ENCODE results near the gene AXIN1. TPM values are rescaled to one million over a fixed set of nuclear protein-coding genes. Genes with fewer than 3 reads are reported as not detected.

The AXIN1 gene
- total and polyA plus RNA-seq, 9 of the 15 experiments (the other 6 are each of a cell fraction or from before 2014, with no cell fraction given): 0.42 to 58.0 (median 25.9) TPM

GRCh38 chr16:379961-380761, 27.6 kb upstream of the AXIN1 start:
- Histone ChIP-seq H3K79me2 (ENCODE audit: control insufficient read depth, insufficient read depth, low read length) (peaks cover 33% of the 10 kb centered on the region), H3K4me1 (replicated peaks in 1 of 2; ENCODE audit: control insufficient read depth in 2 of 2, insufficient read depth in 2 of 2, low read length in 2 of 2) (peaks cover 0 to 62% of the 10 kb centered on the region in 2 experiments; a peak in 3 of 5 replicates), H3K36me3 (ENCODE audit: control insufficient read depth, insufficient read depth, low read length) (peaks cover 23% of the 10 kb centered on the region; the same call in 2 of the 3 replicates), H3K27ac (ENCODE audit: extremely low read depth, low read depth, low read length) (no peak overlapping the region), H4K20me1 (replicated peaks; ENCODE audit: control insufficient read depth, insufficient read depth, low read length) (no peaks in the 10 kb centered on the region), H3K9me3 (replicated peaks; ENCODE audit: control insufficient read depth, insufficient read depth, low read depth, low read length) (no peaks in the 10 kb centered on the region), H3K4me3 (peak overlapping the region; percentile 94; the same call in 1 of the 2 replicates), H3K4me2 (ENCODE audit: insufficient read depth, low read length) (no peak overlapping the region), H3K27me3 (ENCODE audit: control insufficient read depth in 2 of 2, insufficient read depth in 2 of 2, low read length in 2 of 2) (no peaks in the 10 kb centered on the region), H3K9ac (ENCODE audit: insufficient read depth in 1 of 2, low read depth in 2 of 2, low read length in 2 of 2) (peak overlapping the region in 1 of 2 experiments; percentile 81; a peak in 2 of 4 replicates), H2AFZ (ENCODE audit: low read depth, low read length) (no peak overlapping the region), H3K9me1 (ENCODE audit: control insufficient read depth, insufficient read depth, low read length) (no peaks in the 10 kb centered on the region)
- TF ChIP-seq PCBP1 (IDR thresholded peaks at IDR 0.05; ENCODE audit: low read depth, low read length, poor library complexity, severe bottlenecking): peak; percentile 5
- no peak for TF ChIP-seq IRF2 (CRISPR knock-in tag; IDR thresholded peaks at IDR 0.05)
- peak; percentile 3; the same call in 1 of the 2 replicates for TF ChIP-seq POLR2G (IDR thresholded peaks at IDR 0.05; ENCODE audit: low read depth, low read length)
- FAIRE-seq (no peak), DNase-seq (ENCODE audit: extremely low read depth in 1 of 4, low spot score in 3 of 4) (no peak), ATAC-seq (no peak)
- TSS peak; percentile 62 for BruUV-seq (replicated peaks)
- CTCF ChIA-PET (ENCODE audit: low intra/inter-chr PET ratio): interaction anchor here (0.9 kb wide), 1 partner anchor 10 kb away, joined by 3 read pairs; the partner anchor contains the start of gene MRPL28
- intact Hi-C loops (cut with micrococcal nuclease) (no loop called here), in situ Hi-C loops (cut with MboI) (no loop called here)
- 74% methylated on average over 18 of the region's 27 CpGs for WGBS (ENCODE audit: insufficient coverage, low coverage, missing lambda C conversion rate)
- POLR2A ChIA-PET: interaction anchor here (1.5 kb wide), 1 partner anchor 10 kb away, joined by 8 read pairs; the partner anchor contains the start of gene MRPL28

All from K562 (cell line).